Ovary (tissue), 9 donors: ENCODE data around the gene COX4I1. TPM values are rescaled to one million over a fixed set of nuclear protein-coding genes. Genes with fewer than 3 reads are reported as not detected.
A peak's percentile ranks its signal among the peaks of the same experiment; 100 is the strongest.

Experiments used
- DNase-seq, 5 donors: peaks; one replicate each; pipeline ENCODE4 v3.0.0-alpha.2; 2019 to 2020
- H3K27ac ChIP-seq, 2 donors: fragments of 200-600 bp; one replicate each; pipeline versions ENCODE4 v1.5.1 to v1.8.0; 2019 to 2022
- H3K27me3 ChIP-seq: fragments of 200-600 bp; one replicate; pipeline ENCODE4 v1.8.0; 2022
- H3K36me3 ChIP-seq: fragments of 200-600 bp; sonication (generic); one replicate; pipeline ENCODE4 v1.5.1; 2019
- H3K4me1 ChIP-seq: one replicate; pipeline ENCODE4 v1.8.1; 2013; ENCODE audit warnings: mild to moderate bottlenecking, moderate library complexity; ENCODE audit not compliant: insufficient read depth
- H3K4me3 ChIP-seq: fragments of 200-600 bp; sonication (generic); one replicate; pipeline ENCODE4 v1.5.1; 2017
- H3K9me3 ChIP-seq, 2 donors: fragments of 200-600 bp in 1 of 2; sonication (generic) in 1 of 2; one replicate each; pipeline versions ENCODE4 v1.5.1 to v1.8.1; 2013 to 2019; ENCODE audit warnings: mild to moderate bottlenecking in 1 of 2, moderate library complexity in 1 of 2
- EP300 ChIP-seq: sonication (generic); formaldehyde crosslinking; IDR thresholded peaks from one replicate; pipeline ENCODE4 v1.6.1; 2017; ENCODE audit warnings: antibody characterized with exemption
- POLR2A ChIP-seq: fragments of 450-650 bp; IDR thresholded peaks from one replicate; pipeline ENCODE4 v1.6.1; 2017; ENCODE audit warnings: antibody characterized with exemption, mild to moderate bottlenecking, moderate library complexity
- WGBS, 3 donors: extraction: QIAGEN DNeasy Blood & Tissue Kit in 1 of 3; methylation state at CpG; one replicate each; pipeline versions ENCODE4 v1.1.5 to v1.1.7; 2013 to 2017; 5-methylcytosine and 5-hydroxymethylcytosine counted together
- intact Hi-C, 4 donors: fragments of 100-400 bp; cut with DNase I; formaldehyde crosslinking; loops; one replicate each; pipeline versions ENCODE4 v1.11.0 to v1.15.1; 2022 to 2023
- polyA plus RNA-seq, 2 donors: library from polyadenylated mRNA; stranded (reverse); fragments of 200-250 nt in 1 of 2; fragments of 350-450 nt in 1 of 2; fragmentation: Illumina TruSeq in 1 of 2; extraction: RNeasy Lipid Tissue Mini Kit (QIAGEN cat#74804) in 1 of 2; gene quantifications; one replicate each; pipeline ENCODE4 v1.2.3, GENCODE V29; 2013 to 2014
- total RNA-seq, 7 donors: library from RNA; depleted of rRNA in 2 of 7; stranded (reverse); fragments of >200 nt in 2 of 7; fragmentation: NEBNext Ultra II Directional in 3 of 7; extraction: Animal tissue kit (Norgen Biotek cat#: 25700) in 3 of 7; gene quantifications; one replicate each; pipeline versions ENCODE4 v1.1.0 to v1.2.4, GENCODE V29; 2016 to 2023
- TF ChIP-seq, protein P1 (sequence below), 3 donors: fragments of 450-650 bp in 2 of 3; fragments of 200-600 bp in 1 of 3; IDR thresholded peaks; one replicate each; pipeline versions ENCODE4 v1.5.1 to v1.8.0; 2016 to 2022; ENCODE audit warnings: antibody characterized with exemption in 3 of 3, mild to moderate bottlenecking in 1 of 3
- donor health status: DM: no; HTN: no; CAD: no; lungs with moderate emphysema.
- donor health status: DM: no; HTN: no; CAD: no.
- donor health status: Bipolar disorder and iron deficiency.
- donor health status: DM: yes; HTN: yes; CAD: no.
- donor health status: DM: no; HTN: no; CAD: no.
- donor health status: DM: yes; HTN: yes; CAD: no.

Gene COX4I1
- total and polyA plus RNA-seq, 9 donors: 378 to 750 (median 471) TPM

DNA sequence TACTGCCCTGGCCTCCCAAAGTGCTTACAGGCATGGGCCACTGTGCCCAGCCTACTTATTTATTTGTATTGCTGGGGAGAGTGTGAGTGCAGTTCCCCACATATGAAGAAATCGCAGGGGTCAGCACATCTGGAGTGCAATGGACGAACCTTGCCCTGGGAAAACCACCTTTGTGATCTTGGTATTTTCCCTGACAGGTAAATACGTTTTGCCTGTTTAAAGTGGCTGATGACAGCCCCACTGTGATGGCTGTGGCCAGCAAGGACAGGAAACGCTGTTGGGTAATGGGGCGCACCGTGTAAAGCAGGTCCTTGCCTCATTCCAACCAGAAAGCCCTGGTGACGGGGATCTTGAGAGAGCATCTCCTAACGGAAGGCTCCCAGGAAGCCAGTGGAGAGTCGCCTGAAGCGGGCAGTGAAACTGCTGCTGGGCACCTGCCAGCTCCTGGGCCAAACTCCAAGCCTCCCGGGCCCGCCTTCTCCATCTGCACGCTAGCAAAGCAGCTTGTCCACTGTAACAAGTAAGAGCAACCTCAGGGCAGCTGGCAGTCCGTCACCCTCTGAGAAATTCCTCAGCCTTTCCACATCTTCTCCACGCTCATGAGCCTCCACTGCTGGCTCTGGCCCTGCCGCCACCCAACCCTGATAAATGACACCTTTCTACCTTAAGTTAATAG, 17.7 kb upstream of the COX4I1 start:
- Histone ChIP-seq H3K9me3 (no peaks in the 10 kb centered on the region), H3K27ac (no peak overlapping the region), H3K4me3 (no peak overlapping the region), H3K27me3 (no peaks in the 10 kb centered on the region), H3K4me1 (no peaks in the 10 kb centered on the region), H3K36me3 (no peaks in the 10 kb centered on the region)
- WGBS, 3 donors: 67 to 76% (median 71%) methylated on average over 16 of the region's 16 CpGs
- DNase-seq: peak in 3 of 5 donors; percentile 40 to 55 (median 41)
- intact Hi-C loops: no loop called here
- TF ChIP-seq, protein P1, sequence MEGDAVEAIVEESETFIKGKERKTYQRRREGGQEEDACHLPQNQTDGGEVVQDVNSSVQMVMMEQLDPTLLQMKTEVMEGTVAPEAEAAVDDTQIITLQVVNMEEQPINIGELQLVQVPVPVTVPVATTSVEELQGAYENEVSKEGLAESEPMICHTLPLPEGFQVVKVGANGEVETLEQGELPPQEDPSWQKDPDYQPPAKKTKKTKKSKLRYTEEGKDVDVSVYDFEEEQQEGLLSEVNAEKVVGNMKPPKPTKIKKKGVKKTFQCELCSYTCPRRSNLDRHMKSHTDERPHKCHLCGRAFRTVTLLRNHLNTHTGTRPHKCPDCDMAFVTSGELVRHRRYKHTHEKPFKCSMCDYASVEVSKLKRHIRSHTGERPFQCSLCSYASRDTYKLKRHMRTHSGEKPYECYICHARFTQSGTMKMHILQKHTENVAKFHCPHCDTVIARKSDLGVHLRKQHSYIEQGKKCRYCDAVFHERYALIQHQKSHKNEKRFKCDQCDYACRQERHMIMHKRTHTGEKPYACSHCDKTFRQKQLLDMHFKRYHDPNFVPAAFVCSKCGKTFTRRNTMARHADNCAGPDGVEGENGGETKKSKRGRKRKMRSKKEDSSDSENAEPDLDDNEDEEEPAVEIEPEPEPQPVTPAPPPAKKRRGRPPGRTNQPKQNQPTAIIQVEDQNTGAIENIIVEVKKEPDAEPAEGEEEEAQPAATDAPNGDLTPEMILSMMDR (IDR thresholded peaks at IDR 0.05): no peak
- TF ChIP-seq POLR2A (no peak), EP300 (no peak)

DNA sequence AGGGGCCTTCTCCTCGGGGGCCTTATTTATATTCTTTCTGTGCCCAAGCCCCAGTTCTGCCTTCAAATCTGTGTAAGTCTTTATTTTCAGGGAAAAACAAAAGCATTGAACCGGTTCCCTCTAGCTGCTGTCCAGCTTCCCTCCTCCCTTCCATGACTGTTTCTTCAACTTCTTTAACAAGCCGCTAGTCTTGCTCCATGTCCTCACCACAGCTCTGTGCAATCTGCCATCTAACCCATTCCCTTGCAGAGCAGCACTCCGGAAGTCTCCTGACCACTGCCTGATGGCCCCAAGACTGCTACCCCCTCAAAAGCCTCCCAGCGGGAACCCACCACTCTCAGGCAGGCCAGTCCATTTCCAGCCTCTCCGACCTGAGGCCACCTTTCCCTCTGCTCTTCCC, 17.0 kb upstream of the COX4I1 start:
- Histone ChIP-seq H3K27me3 (no peaks in the 10 kb centered on the region), H3K36me3 (no peaks in the 10 kb centered on the region), H3K27ac (no peak overlapping the region), H3K9me3 (no peaks in the 10 kb centered on the region), H3K4me3 (no peak overlapping the region), H3K4me1 (no peaks in the 10 kb centered on the region)
- no peak for DNase-seq
- intact Hi-C loops: no loop called here
- TF ChIP-seq POLR2A (no peak), EP300 (no peak)
- TF ChIP-seq, protein P1 (IDR thresholded peaks at IDR 0.05): no peak
- 82 to 85% (median 82%) methylated on average over 6 of the region's 6 CpGs for WGBS, 3 donors

DNA sequence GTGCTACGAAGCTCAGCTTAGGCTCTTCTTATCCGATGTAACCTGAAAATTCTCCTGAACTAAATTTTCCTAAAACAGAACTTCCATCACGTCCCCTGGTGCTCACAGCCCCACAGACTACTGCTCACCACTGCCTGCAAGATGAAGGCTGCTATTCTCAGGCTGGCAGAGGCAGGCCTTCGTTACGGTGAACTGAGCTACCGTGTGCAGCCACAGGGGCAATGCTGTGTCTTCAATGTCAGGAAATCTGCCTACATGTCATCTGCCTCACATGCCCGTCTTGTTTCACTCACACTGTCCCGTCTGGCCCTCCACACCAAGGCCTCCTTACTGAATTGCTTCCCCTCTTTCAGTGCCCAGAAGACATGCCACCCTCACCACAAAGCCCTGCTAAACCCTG, 16.1 kb upstream of the COX4I1 start:
- no peaks in the 10 kb centered on the region for H3K36me3 ChIP-seq
- H3K9me3 ChIP-seq: no peaks in the 10 kb centered on the region
- H3K27me3 ChIP-seq: no peaks in the 10 kb centered on the region
- TF ChIP-seq, protein P1 (IDR thresholded peaks at IDR 0.05): no peak
- TF ChIP-seq POLR2A (no peak), EP300 (no peak)
- no peak for DNase-seq
- no peak overlapping the region for H3K4me3 ChIP-seq
- H3K27ac ChIP-seq: no peak overlapping the region
- no peaks in the 10 kb centered on the region for H3K4me1 ChIP-seq
- intact Hi-C loops: no loop called here
- 93 to 95% (median 93%) methylated on average over 8 of the region's 8 CpGs for WGBS, 3 donors

DNA sequence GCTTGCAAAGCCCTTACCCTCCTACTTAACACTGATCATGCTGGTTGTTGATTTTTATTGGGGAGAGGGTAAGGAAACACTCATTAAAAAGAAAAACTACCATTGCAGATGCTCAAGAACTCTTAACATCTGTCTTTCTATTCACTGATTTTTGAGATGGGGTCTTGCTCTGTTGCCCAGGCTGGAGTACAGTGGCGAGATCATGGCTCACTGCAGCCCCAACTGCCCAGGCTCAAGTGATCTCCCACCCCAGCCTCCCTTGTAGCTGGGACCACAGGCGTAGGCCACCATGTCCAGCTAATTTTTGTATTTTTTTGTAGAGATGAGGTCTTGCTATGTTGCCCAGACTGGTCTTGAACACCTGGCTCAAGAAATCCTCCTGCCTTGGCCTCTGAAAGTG, 14.7 kb upstream of the COX4I1 start:
- no peak overlapping the region for H3K4me3 ChIP-seq
- no peaks in the 10 kb centered on the region for H3K9me3 ChIP-seq
- no peak for DNase-seq
- H3K27me3 ChIP-seq: no peaks in the 10 kb centered on the region
- 77 to 100% (median 97%) methylated on average over 2 of the region's 2 CpGs for WGBS, 3 donors
- intact Hi-C loops: no loop called here
- no peaks in the 10 kb centered on the region for H3K36me3 ChIP-seq
- H3K27ac ChIP-seq: no peak overlapping the region
- no peak for TF ChIP-seq EP300
- TF ChIP-seq, protein P1 (IDR thresholded peaks at IDR 0.05): no peak
- no peak for TF ChIP-seq POLR2A
- H3K4me1 ChIP-seq: no peaks in the 10 kb centered on the region
